NB4 (cell line): ENCODE measurements around the gene AKAP10.

Source experiments
- CTCF ChIP-seq: IDR thresholded peaks from one replicate; pipeline ENCODE4 v1.5.1; 2012; ENCODE audit warnings: low read depth, low read length
- MAX ChIP-seq: IDR thresholded peaks from 2 replicates; pipeline ENCODE4 v1.6.1; 2011; ENCODE audit warnings: low read depth, low read length
- MYC ChIP-seq: IDR thresholded peaks from 2 replicates; pipeline ENCODE4 v1.6.1; 2011; ENCODE audit warnings: low read depth, low read length
- POLR2A ChIP-seq: IDR thresholded peaks from 2 replicates; pipeline ENCODE4 v1.6.1; 2011; ENCODE audit warnings: mild to moderate bottlenecking; ENCODE audit not compliant: insufficient read length; ENCODE audit errors: extremely low read depth

- peak; percentile 41 for TF ChIP-seq CTCF
- no peak for TF ChIP-seq MYC
- peak; percentile 7; the same call in 1 of the 2 replicates for TF ChIP-seq MAX
- no peak for TF ChIP-seq POLR2A
These were observed 32.7 kb upstream of the AKAP10 start for GRCh38 chr17:20010099-20010863.
